Esophagus muscularis mucosa (tissue), 4 donors: ENCODE data around the gene GOT1.

Experiments used
- EP300 ChIP-seq: sonication (generic); formaldehyde crosslinking; IDR thresholded peaks from one replicate; pipeline ENCODE4 v1.6.1; 2017; ENCODE audit warnings: antibody characterized with exemption
- POLR2A ChIP-seq: fragments of 450-650 bp; IDR thresholded peaks from one replicate; pipeline ENCODE4 v1.6.1; 2017; ENCODE audit warnings: antibody characterized with exemption, moderate library complexity, mild to moderate bottlenecking, low read depth
- POLR2AphosphoS5 ChIP-seq, 2 donors: sonication (generic); formaldehyde crosslinking; IDR thresholded peaks; one replicate each; pipeline ENCODE4 v1.6.1; 2017; ENCODE audit warnings: antibody characterized with exemption in 2 of 2
- TF ChIP-seq, protein P1 (sequence below), 3 experiments: fragments of 200-600 bp in 2 of 3; fragments of 450-650 bp in 1 of 3; sonication (generic) in 2 of 3; IDR thresholded peaks; one replicate each; pipeline ENCODE4 v1.5.1; 2017 to 2019; ENCODE audit warnings: antibody characterized with exemption in 3 of 3, mild to moderate bottlenecking in 2 of 3, moderate library complexity in 1 of 3

- TF ChIP-seq, protein P1, sequence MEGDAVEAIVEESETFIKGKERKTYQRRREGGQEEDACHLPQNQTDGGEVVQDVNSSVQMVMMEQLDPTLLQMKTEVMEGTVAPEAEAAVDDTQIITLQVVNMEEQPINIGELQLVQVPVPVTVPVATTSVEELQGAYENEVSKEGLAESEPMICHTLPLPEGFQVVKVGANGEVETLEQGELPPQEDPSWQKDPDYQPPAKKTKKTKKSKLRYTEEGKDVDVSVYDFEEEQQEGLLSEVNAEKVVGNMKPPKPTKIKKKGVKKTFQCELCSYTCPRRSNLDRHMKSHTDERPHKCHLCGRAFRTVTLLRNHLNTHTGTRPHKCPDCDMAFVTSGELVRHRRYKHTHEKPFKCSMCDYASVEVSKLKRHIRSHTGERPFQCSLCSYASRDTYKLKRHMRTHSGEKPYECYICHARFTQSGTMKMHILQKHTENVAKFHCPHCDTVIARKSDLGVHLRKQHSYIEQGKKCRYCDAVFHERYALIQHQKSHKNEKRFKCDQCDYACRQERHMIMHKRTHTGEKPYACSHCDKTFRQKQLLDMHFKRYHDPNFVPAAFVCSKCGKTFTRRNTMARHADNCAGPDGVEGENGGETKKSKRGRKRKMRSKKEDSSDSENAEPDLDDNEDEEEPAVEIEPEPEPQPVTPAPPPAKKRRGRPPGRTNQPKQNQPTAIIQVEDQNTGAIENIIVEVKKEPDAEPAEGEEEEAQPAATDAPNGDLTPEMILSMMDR (IDR thresholded peaks at IDR 0.05): no peak
- TF ChIP-seq POLR2AphosphoS5 (IDR thresholded peaks at IDR 0.05): no peak
- no peak for TF ChIP-seq POLR2A
- no peak for TF ChIP-seq EP300
Observed at GRCh38 chr10:99419688-99420087, 10.7 kb downstream of the GOT1 start.
